Measurements from ENCODE around the gene PPP1CB. TPM values are rescaled to one million over a fixed set of nuclear protein-coding genes. Genes with fewer than 3 reads are reported as not detected.

PPP1CB gene
- total and polyA plus RNA-seq, 8 donors, result 144 to 260 (median 185) TPM

GRCh38 chr2:28824207-28824606 is 72.6 kb downstream of the PPP1CB start:
- no peak for TF ChIP-seq CTCF (IDR thresholded peaks at IDR 0.05)
- no peak for ATAC-seq
- intact Hi-C loops (cut with DNase I), result loop anchor here in 1 of 2 donors (10.0 kb wide), 1 partner anchor 371 kb away; no protein-coding TSS in a partner anchor

GRCh38 chr2:28824870-28825269 is 73.2 kb downstream of the PPP1CB start:
- H3K27ac ChIP-seq, result no peak overlapping the region
- no peak for ATAC-seq
- no peak overlapping the region for H3K4me3 ChIP-seq
- no peaks in the 10 kb centered on the region for H3K9me3 ChIP-seq
- H3K4me1 ChIP-seq, result no peaks in the 10 kb centered on the region
- no peaks in the 10 kb centered on the region for H3K36me3 ChIP-seq
- TF ChIP-seq CTCF (IDR thresholded peaks at IDR 0.05), result no peak
- intact Hi-C loops (cut with DNase I), result loop anchor here in 1 of 2 donors (10.0 kb wide), 1 partner anchor 370 kb away; no protein-coding TSS in a partner anchor
- no peak for DNase-seq
- no peaks in the 10 kb centered on the region for H3K27me3 ChIP-seq

More at GRCh38 chr2:28824207-28824606, 72.6 kb downstream of the PPP1CB start:
- H3K27ac ChIP-seq, result no peak overlapping the region
- no peak overlapping the region for H3K4me3 ChIP-seq
- no peaks in the 10 kb centered on the region for H3K9me3 ChIP-seq
- no peaks in the 10 kb centered on the region for H3K36me3 ChIP-seq
- no peak for DNase-seq
- H3K4me1 ChIP-seq, result no peaks in the 10 kb centered on the region
- no peaks in the 10 kb centered on the region for H3K27me3 ChIP-seq

- no peak for ATAC-seq
- H3K27ac ChIP-seq, result no peak overlapping the region
- no peaks in the 10 kb centered on the region for H3K36me3 ChIP-seq
- H3K9me3 ChIP-seq, result no peaks in the 10 kb centered on the region
- no peaks in the 10 kb centered on the region for H3K4me1 ChIP-seq
- no peak overlapping the region for H3K4me3 ChIP-seq
- no peak for DNase-seq
- intact Hi-C loops (cut with DNase I), result loop anchor here in 1 of 2 donors (10.0 kb wide), 1 partner anchor 366 kb away; no protein-coding TSS in a partner anchor
- no peaks in the 10 kb centered on the region for H3K27me3 ChIP-seq
- no peak for TF ChIP-seq CTCF (IDR thresholded peaks at IDR 0.05)
Measured at GRCh38 chr2:28828382-28828781, 76.8 kb downstream of the PPP1CB start.

- Histone ChIP-seq H3K27ac (no peak overlapping the region), H3K4me3 (no peak overlapping the region), H3K4me1 (no peaks in the 10 kb centered on the region), H3K36me3 (no peaks in the 10 kb centered on the region), H3K27me3 (no peaks in the 10 kb centered on the region), H3K9me3 (no peaks in the 10 kb centered on the region)
- TF ChIP-seq CTCF (IDR thresholded peaks at IDR 0.05), result no peak
- no peak for DNase-seq
- no peak for ATAC-seq
- intact Hi-C loops (cut with DNase I), result no loop called here
Measured at GRCh38 chr2:28833740-28834470, 82.3 kb downstream of the PPP1CB start.

- no peak for ATAC-seq
- H3K27me3 ChIP-seq, result no peaks in the 10 kb centered on the region
- H3K27ac ChIP-seq, result no peak overlapping the region
- H3K9me3 ChIP-seq, result no peaks in the 10 kb centered on the region
- TF ChIP-seq CTCF (IDR thresholded peaks at IDR 0.05), result no peak
- H3K4me1 ChIP-seq, result no peaks in the 10 kb centered on the region
- H3K4me3 ChIP-seq, result no peak overlapping the region
- intact Hi-C loops (cut with DNase I), result no loop called here
- DNase-seq, result peak in 1 of 4 donors; percentile 2
- H3K36me3 ChIP-seq, result no peaks in the 10 kb centered on the region
Measured at GRCh38 chr2:28835781-28836180, 84.2 kb downstream of the PPP1CB start.

All from left lung (tissue), 10 donors.